A549 (cell line): ENCODE results near the gene SLC24A2. TPM values are rescaled to one million over a fixed set of nuclear protein-coding genes. Genes with fewer than 3 reads are reported as not detected.

Experiments used
- ATAC-seq, 2 experiments: fragments of 200-7000 bp in 1 of 2; fragments of >200 bp in 1 of 2; cut with Nextera tagmentation in 1 of 2; cut with Tn5 transposase in 1 of 2; 3 replicates each; pipeline versions ENCODE4 v1.8.0 to v1.9.1; 2018 to 2020; ENCODE audit warnings: mild to moderate bottlenecking in 1 of 2, moderate library complexity in 1 of 2
- CTCF ChIA-PET: fragments of 300-600 bp; sonication (Branson Sonifier 250); formaldehyde crosslinking; extraction: SDS; loops from one replicate; lab custom pipeline; 2021; ENCODE audit warnings: antibody characterized with exemption, inconsistent platforms; lab: Yijun Ruan, JAX
- POLR2A ChIA-PET: fragments of 350-600 bp; formaldehyde crosslinking; extraction: SDS; loops from one replicate; lab custom pipeline; 2021; ENCODE audit warnings: antibody characterized with exemption, inconsistent platforms; lab: Yijun Ruan, JAX
- DNase-seq, 2 experiments: peaks; one replicate each; pipeline versions ENCODE4 v3.0.0 to v3.0.0-alpha.2; 2011 to 2016; ENCODE audit warnings: low read depth in 1 of 2, low spot score in 1 of 2
- FAIRE-seq: peaks from 2 replicates; lab custom pipeline; 2011; peaks lifted over from hg19 to GRCh38; lab: Jason Lieb, UNC
- H3K27ac ChIP-seq, 2 experiments: fragments of >200 bp; sonication (Bioruptor Twin); formaldehyde crosslinking; 3 replicates each; pipeline ENCODE4 v1.5.1; 2016 to 2017
- H3K4me1 ChIP-seq: fragments of >200 bp; sonication (Bioruptor Twin); formaldehyde crosslinking; 3 replicates; pipeline ENCODE4 v1.6.1; 2016
- H3K4me2 ChIP-seq: fragments of >200 bp; sonication (Bioruptor Twin); formaldehyde crosslinking; 3 replicates; pipeline ENCODE4 v1.6.1; 2016
- H3K4me3 ChIP-seq: fragments of >200 bp; sonication (Bioruptor Twin); formaldehyde crosslinking; 3 replicates; pipeline ENCODE4 v1.5.1; 2016
- H3K9me3 ChIP-seq: fragments of >200 bp; sonication (Bioruptor Twin); formaldehyde crosslinking; 3 replicates; pipeline ENCODE4 v1.6.1; 2016
- BCL3 ChIP-seq: fragments of >200 bp; sonication (Bioruptor Twin); formaldehyde crosslinking; IDR thresholded peaks from 3 replicates; pipeline ENCODE4 v1.6.1; 2016
- CBX2 ChIP-seq: fragments of 200-600 bp; sonication (generic); IDR thresholded peaks from 2 replicates; pipeline ENCODE4 v1.6.1; 2016; ENCODE audit warnings: low read depth, mild to moderate bottlenecking, borderline replicate concordance
- CEBPB ChIP-seq, 2 experiments: fragments of >200 bp in 1 of 2; sonication (Bioruptor Twin) in 1 of 2; formaldehyde crosslinking in 1 of 2; IDR thresholded peaks; 2 replicates each; pipeline ENCODE4 v1.6.1; 2012 to 2016
- CHD2 ChIP-seq: fragments of 150-350 bp; IDR thresholded peaks from 2 replicates; pipeline ENCODE4 v1.6.1; 2014; ENCODE audit warnings: low read length; ENCODE audit not compliant: partially characterized antibody
- CTCF ChIP-seq: fragments of >200 bp; sonication (Bioruptor Twin); formaldehyde crosslinking; IDR thresholded peaks from 3 replicates; pipeline ENCODE4 v1.5.1; 2016
- EHMT2 ChIP-seq: fragments of 200-600 bp; sonication (generic); IDR thresholded peaks from 2 replicates; pipeline ENCODE4 v1.6.1; 2016; ENCODE audit warnings: antibody characterized with exemption, low read depth, mild to moderate bottlenecking, moderate library complexity
- EP300 ChIP-seq, 2 experiments: fragments of >200 bp; sonication (Bioruptor Twin); formaldehyde crosslinking; IDR thresholded peaks; 2 replicates in 1 of 2; 3 replicates in 1 of 2; pipeline ENCODE4 v1.6.1; 2016 to 2017
- ESRRA ChIP-seq: fragments of 150-350 bp; IDR thresholded peaks from 2 replicates; pipeline ENCODE4 v1.6.1; 2014; ENCODE audit warnings: mild to moderate bottlenecking, low read length, borderline replicate concordance
- FOSL2 ChIP-seq, 2 experiments: fragments of 450-650 bp in 1 of 2; fragments of >200 bp in 1 of 2; sonication (Bioruptor Twin) in 1 of 2; formaldehyde crosslinking; IDR thresholded peaks; 2 replicates each; pipeline versions ENCODE4 v1.5.0 to v1.6.1; 2016 to 2020; ENCODE audit warnings: mild to moderate bottlenecking in 1 of 2, moderate library complexity in 1 of 2
- GATA3 ChIP-seq: IDR thresholded peaks from 2 replicates; pipeline ENCODE4 v1.6.1; 2012; ENCODE audit warnings: borderline replicate concordance
- HDAC2 ChIP-seq: fragments of 200-600 bp; sonication (generic); IDR thresholded peaks from 2 replicates; pipeline ENCODE4 v1.6.1; 2016
- HOXB13 ChIP-seq: fragments of 250-450 bp; sonication (Bioruptor Pico); IDR thresholded peaks from 2 replicates; pipeline ENCODE4 v1.5.0; 2020; ENCODE audit warnings: low read depth, mild to moderate bottlenecking, moderate library complexity
- HOXB5 ChIP-seq: fragments of 250-450 bp; sonication (Bioruptor Pico); IDR thresholded peaks from 2 replicates; pipeline ENCODE4 v1.5.0; 2020; ENCODE audit warnings: mild to moderate bottlenecking, moderate library complexity
- JUNB ChIP-seq: fragments of >200 bp; sonication (Bioruptor Twin); formaldehyde crosslinking; IDR thresholded peaks from 2 replicates; pipeline ENCODE4 v1.6.1; 2016
- MAFK ChIP-seq: fragments of 450-650 bp; IDR thresholded peaks from 2 replicates; pipeline ENCODE4 v1.6.1; 2014; ENCODE audit not compliant: partially characterized antibody
- MYC ChIP-seq: IDR thresholded peaks from 2 replicates; pipeline ENCODE4 v1.6.1; 2012; ENCODE audit warnings: mild to moderate bottlenecking, inconsistent platforms, low read length, improper control_type of control experiment, borderline replicate concordance
- NFE2L2 ChIP-seq: fragments of 150-350 bp; conservative IDR thresholded peaks from 2 replicates; pipeline ENCODE4 v1.6.1; 2014; ENCODE audit warnings: low read length
- NR3C1 ChIP-seq: fragments of >200 bp; sonication (Bioruptor Twin); formaldehyde crosslinking; IDR thresholded peaks from 3 replicates; pipeline ENCODE4 v1.6.1; 2017
- POLR2A ChIP-seq: IDR thresholded peaks from 2 replicates; pipeline ENCODE4 v1.6.1; 2012; ENCODE audit warnings: mild to moderate bottlenecking, low read length
- POLR2AphosphoS2 ChIP-seq: conservative IDR thresholded peaks from 2 replicates; pipeline ENCODE4 v1.6.1; 2012; ENCODE audit warnings: low read length, improper control_type of control experiment, inconsistent platforms
- RAD21 ChIP-seq, 2 experiments: fragments of >200 bp in 1 of 2; sonication (Bioruptor Twin) in 1 of 2; formaldehyde crosslinking in 1 of 2; IDR thresholded peaks in 1 of 2; conservative IDR thresholded peaks in 1 of 2; 2 replicates in 1 of 2; 3 replicates in 1 of 2; pipeline ENCODE4 v1.6.1; 2012 to 2018; ENCODE audit warnings: inconsistent platforms in 1 of 2
- RARB ChIP-seq: fragments of 250-450 bp; sonication (Bioruptor Pico); IDR thresholded peaks from 2 replicates; pipeline ENCODE4 v1.8.0; 2021; ENCODE audit warnings: mild to moderate bottlenecking, moderate library complexity
- RCOR1 ChIP-seq: fragments of 150-350 bp; IDR thresholded peaks from 2 replicates; pipeline ENCODE4 v1.6.1; 2014; ENCODE audit warnings: antibody characterized with exemption, low read length, low read depth
- RFX5 ChIP-seq: fragments of 450-650 bp; IDR thresholded peaks from 2 replicates; pipeline ENCODE4 v1.7.1; 2014; ENCODE audit warnings: antibody characterized with exemption, mild to moderate bottlenecking, moderate library complexity
- RNF2 ChIP-seq: fragments of 200-600 bp; sonication (generic); IDR thresholded peaks from 2 replicates; pipeline ENCODE4 v1.6.1; 2016; ENCODE audit warnings: low read depth, mild to moderate bottlenecking, antibody characterized with exemption, moderate library complexity, borderline replicate concordance
- SMC3 ChIP-seq: fragments of >200 bp; sonication (Bioruptor Twin); formaldehyde crosslinking; IDR thresholded peaks from 3 replicates; pipeline ENCODE4 v1.6.1; 2018; ENCODE audit warnings: inconsistent platforms
- SREBF2 ChIP-seq: fragments of 450-650 bp; IDR thresholded peaks from 2 replicates; pipeline ENCODE4 v1.6.1; 2014; ENCODE audit warnings: mild to moderate bottlenecking, moderate library complexity
- TP53 ChIP-seq: fragments of 250-450 bp; sonication (Bioruptor Pico); IDR thresholded peaks from 2 replicates; pipeline ENCODE4 v1.5.0; 2021; ENCODE audit warnings: mild to moderate bottlenecking, moderate library complexity
- USF2 ChIP-seq: fragments of 450-650 bp; IDR thresholded peaks from 2 replicates; pipeline ENCODE4 v1.6.1; 2014; ENCODE audit warnings: antibody characterized with exemption
- ZC3H11A ChIP-seq: fragments of 450-650 bp; IDR thresholded peaks from 2 replicates; pipeline ENCODE4 v1.6.1; 2014; ENCODE audit warnings: antibody characterized with exemption, mild to moderate bottlenecking
- ZFP36 ChIP-seq: fragments of 450-650 bp; IDR thresholded peaks from 2 replicates; pipeline ENCODE4 v1.6.1; 2014; ENCODE audit warnings: borderline replicate concordance; ENCODE audit not compliant: partially characterized antibody
- ZSCAN20 ChIP-seq: fragments of 250-450 bp; sonication (Bioruptor Pico); IDR thresholded peaks from 2 replicates; pipeline ENCODE4 v1.8.0; 2022; ENCODE audit warnings: mild to moderate bottlenecking, moderate library complexity
- WGBS: methylation state at CpG from one replicate; pipeline ENCODE4 v1.1.6; 2017; ENCODE audit errors: missing lambda C conversion rate; 5-methylcytosine and 5-hydroxymethylcytosine counted together
- polyA plus RNA-seq, 4 experiments: library from polyadenylated mRNA; depleted of rRNA in 3 of 4; stranded (reverse); fragments of >200 nt; fragmentation: RNase III in 1 of 4; extraction: RNeasy Plus Mini Kit Qiagen cat#74134 plus additional on column Dnase treatment in 1 of 4; gene quantifications; 2 replicates in 3 of 4; 3 replicates in 1 of 4; pipeline ENCODE4 v1.2.3, GENCODE V29; 2011 to 2017

Gene SLC24A2
- polyA plus RNA-seq, 2 of the 4 experiments (the other 2 are of a cell fraction) = not detected

GRCh38 chr9:19770973-19771372 lies 17.9 kb downstream of the SLC24A2 start (continued):
- TF ChIP-seq CTCF (no peak), ZSCAN20 (no peak), GATA3 (no peak), FOSL2 (IDR thresholded peaks at IDR 0.05) (no peak), FOSL2 (CRISPR knock-in tag; IDR thresholded peaks at IDR 0.05) (no peak)

GRCh38 chr9:19769213-19769612 lies 19.6 kb downstream of the SLC24A2 start:
- WGBS = 1% methylated on average over 3 of the region's 3 CpGs
- CTCF ChIA-PET = no interaction called here
- no peaks in the 10 kb centered on the region for H3K4me1 ChIP-seq
- TF ChIP-seq BCL3 = no peak
- no peak for TF ChIP-seq JUNB
- TF ChIP-seq RAD21 (conservative IDR thresholded peaks at IDR 0.05 in 1 of 2, IDR thresholded peaks at IDR 0.05 in 1 of 2) = no peak
- no peak for TF ChIP-seq CBX2
- TF ChIP-seq POLR2A = no peak
- no peak for TF ChIP-seq HOXB5 (CRISPR knock-in tag)
- TF ChIP-seq RCOR1 = no peak
- TF ChIP-seq RFX5 = no peak
- TF ChIP-seq SMC3 = no peak
- TF ChIP-seq NR3C1 = no peak
- no peak for TF ChIP-seq HDAC2
- TF ChIP-seq, all 56 proteins: peak for 0
- FAIRE-seq = no peak
- POLR2A ChIA-PET = no interaction called here
- Histone ChIP-seq H3K4me3 (no peak overlapping the region), H3K4me2 (no peak overlapping the region), H3K9me3 (no peaks in the 10 kb centered on the region), H3K27ac (no peak overlapping the region)
- ATAC-seq = no peak
- no peak for DNase-seq

GRCh38 chr9:19768798-19769197 lies 20.0 kb downstream of the SLC24A2 start:
- no peak for ATAC-seq

GRCh38 chr9:19759066-19759465 lies 29.8 kb downstream of the SLC24A2 start:
- H3K9me3 ChIP-seq = no peaks in the 10 kb centered on the region
- no peaks in the 10 kb centered on the region for H3K4me1 ChIP-seq
- H3K4me3 ChIP-seq = no peak overlapping the region
- H3K27ac ChIP-seq = no peak overlapping the region
- ATAC-seq = no peak
- WGBS = 18% methylated on average over 1 of the region's 1 CpG
- CTCF ChIA-PET = no interaction called here
- POLR2A ChIA-PET = no interaction called here
- no peak for DNase-seq
- no peak for FAIRE-seq
- no peak overlapping the region for H3K4me2 ChIP-seq
- TF ChIP-seq ZC3H11A (no peak), BCL3 (no peak), CHD2 (no peak), CBX2 (no peak), MYC (no peak), RNF2 (no peak), RCOR1 (no peak), RARB (no peak), EP300 (IDR thresholded peaks at IDR 0.05) (no peak), TP53 (CRISPR knock-in tag) (no peak), HOXB5 (CRISPR knock-in tag) (no peak), EHMT2 (no peak), FOSL2 (IDR thresholded peaks at IDR 0.05) (no peak), FOSL2 (CRISPR knock-in tag; IDR thresholded peaks at IDR 0.05) (no peak), USF2 (no peak), CEBPB (IDR thresholded peaks at IDR 0.05) (no peak), MAFK (no peak), ZFP36 (no peak)

More at GRCh38 chr9:19768798-19769197, 20.0 kb downstream of the SLC24A2 start:
- TF ChIP-seq NFE2L2 (no peak), HOXB13 (CRISPR knock-in tag) (no peak), POLR2AphosphoS2 (no peak), SMC3 (no peak), SREBF2 (no peak), NR3C1 (no peak), RCOR1 (no peak), ESRRA (no peak), GATA3 (no peak)
- whole genome bisulfite sequencing = 0% methylated on average over 1 of the region's 1 CpG
- ChIA-PET CTCF (no interaction called here), POLR2A (no interaction called here)
- Histone ChIP-seq H3K4me1 (no peaks in the 10 kb centered on the region), H3K27ac (no peak overlapping the region), H3K4me3 (no peak overlapping the region), H3K4me2 (no peak overlapping the region), H3K9me3 (no peaks in the 10 kb centered on the region)
- DNase-seq (no peak), FAIRE-seq (no peak)
